ENCODE results near the gene MAPKBP1.

The MAPKBP1 gene

GRCh38 chr15:41856716-41857115 is 82.4 kb downstream of the MAPKBP1 start:
- no peak overlapping the region for H3K4me3 ChIP-seq (ENCODE audit: low read length)
- no peak for DNase-seq (ENCODE audit: low read depth)
- no peak for TF ChIP-seq CTCF (IDR thresholded peaks at IDR 0.05; ENCODE audit: insufficient read depth, low read depth, low read length, missing control alignments)

DNA sequence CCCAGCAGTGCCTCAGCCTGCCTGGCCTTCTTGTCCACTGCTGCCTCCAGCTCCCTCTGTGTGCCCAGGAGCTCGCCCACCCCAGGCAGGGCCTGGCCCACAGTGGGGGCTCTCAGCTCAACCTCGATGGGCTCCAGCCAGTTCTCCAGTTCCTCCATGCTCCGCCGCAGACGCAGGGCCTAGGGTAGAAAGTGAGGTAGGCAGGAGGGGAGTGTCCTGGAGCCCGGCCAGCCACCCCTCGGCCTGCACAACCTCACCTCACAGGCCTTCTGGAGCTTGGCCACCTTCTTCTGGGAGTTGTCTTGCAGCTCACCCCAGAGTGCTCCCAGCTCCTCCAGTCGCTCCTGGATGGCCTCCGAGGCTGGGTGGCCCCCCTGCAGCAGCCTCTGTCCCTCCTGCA is 83.0 kb downstream of the MAPKBP1 start:
- TF ChIP-seq CTCF (IDR thresholded peaks at IDR 0.05; ENCODE audit: insufficient read depth, low read depth, low read length, missing control alignments), result no peak
- no peak overlapping the region for H3K4me3 ChIP-seq (ENCODE audit: low read length)
- no peak for DNase-seq (ENCODE audit: low read depth)

DNA sequence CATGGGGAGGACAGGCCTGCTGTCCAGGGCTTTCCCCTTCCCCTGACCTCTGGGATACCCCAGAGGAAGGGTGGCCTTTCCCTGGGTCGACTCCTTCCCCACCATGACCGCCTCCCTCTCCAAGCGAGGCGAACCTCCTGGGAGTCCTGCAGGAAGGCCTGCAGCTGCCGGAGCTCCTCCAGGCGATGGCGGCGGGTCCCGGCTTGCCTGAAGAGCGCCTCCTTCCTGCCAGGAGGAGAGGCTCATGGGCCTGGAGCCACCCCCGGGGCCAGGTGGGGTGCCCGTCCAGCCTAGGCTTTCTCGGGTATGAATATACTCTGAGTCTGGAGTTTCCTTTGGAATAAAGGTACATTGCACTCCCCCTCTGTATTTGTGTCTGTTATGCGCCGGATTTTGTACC is 84.5 kb downstream of the MAPKBP1 start:
- DNase-seq (ENCODE audit: low read depth), result no peak
- TF ChIP-seq CTCF (IDR thresholded peaks at IDR 0.05; ENCODE audit: insufficient read depth, low read depth, low read length, missing control alignments), result no peak
- no peak overlapping the region for H3K4me3 ChIP-seq (ENCODE audit: low read length)

DNA sequence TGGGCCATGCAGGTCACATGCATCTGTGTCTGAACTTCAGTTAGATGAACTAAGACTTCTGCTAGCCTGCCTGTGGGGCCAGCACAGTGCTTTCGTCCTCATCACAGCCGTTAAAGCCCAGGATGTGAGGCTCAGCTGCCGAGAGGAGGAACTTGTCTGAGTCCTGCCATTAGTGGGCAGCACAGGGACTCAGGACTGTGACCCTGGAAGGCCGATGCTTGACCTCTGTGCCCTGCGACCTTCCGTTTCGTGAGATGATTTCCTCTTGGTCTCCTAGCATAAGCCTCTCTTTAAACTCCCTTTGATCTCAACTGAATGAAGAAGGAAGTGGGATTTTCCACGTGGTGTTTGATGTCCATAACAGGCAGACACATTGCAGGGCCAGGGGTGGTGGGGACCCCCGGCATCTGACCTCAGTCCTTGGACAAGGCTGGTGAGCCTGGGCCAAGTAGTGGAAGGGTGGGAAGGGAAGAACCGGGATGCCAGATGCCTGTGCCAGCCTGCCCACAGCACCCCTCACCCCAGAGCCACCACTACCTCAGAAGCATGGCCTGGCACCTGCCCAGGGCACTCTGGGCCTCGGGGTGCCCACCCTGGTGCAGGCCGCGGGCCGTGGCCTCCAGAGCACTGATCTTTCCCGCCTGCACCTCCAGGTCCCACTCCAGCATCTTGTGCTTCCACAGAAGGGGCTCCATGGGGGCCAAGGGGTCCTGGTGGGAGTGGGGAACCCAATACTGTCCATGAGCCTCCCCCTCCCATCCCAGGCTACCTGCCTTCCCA is 86.0 kb downstream of the MAPKBP1 start:
- H3K4me3 ChIP-seq (ENCODE audit: low read length), result no peak overlapping the region
- no peak for DNase-seq (ENCODE audit: low read depth)
- no peak for TF ChIP-seq CTCF (IDR thresholded peaks at IDR 0.05; ENCODE audit: insufficient read depth, low read depth, low read length, missing control alignments)

- H3K4me3 ChIP-seq (ENCODE audit: low read length), result no peak overlapping the region
- TF ChIP-seq CTCF (IDR thresholded peaks at IDR 0.05; ENCODE audit: insufficient read depth, low read depth, low read length, missing control alignments), result no peak
- DNase-seq (ENCODE audit: low read depth), result no peak
These were observed 87.6 kb downstream of the MAPKBP1 start for GRCh38 chr15:41861736-41862356.

DNA sequence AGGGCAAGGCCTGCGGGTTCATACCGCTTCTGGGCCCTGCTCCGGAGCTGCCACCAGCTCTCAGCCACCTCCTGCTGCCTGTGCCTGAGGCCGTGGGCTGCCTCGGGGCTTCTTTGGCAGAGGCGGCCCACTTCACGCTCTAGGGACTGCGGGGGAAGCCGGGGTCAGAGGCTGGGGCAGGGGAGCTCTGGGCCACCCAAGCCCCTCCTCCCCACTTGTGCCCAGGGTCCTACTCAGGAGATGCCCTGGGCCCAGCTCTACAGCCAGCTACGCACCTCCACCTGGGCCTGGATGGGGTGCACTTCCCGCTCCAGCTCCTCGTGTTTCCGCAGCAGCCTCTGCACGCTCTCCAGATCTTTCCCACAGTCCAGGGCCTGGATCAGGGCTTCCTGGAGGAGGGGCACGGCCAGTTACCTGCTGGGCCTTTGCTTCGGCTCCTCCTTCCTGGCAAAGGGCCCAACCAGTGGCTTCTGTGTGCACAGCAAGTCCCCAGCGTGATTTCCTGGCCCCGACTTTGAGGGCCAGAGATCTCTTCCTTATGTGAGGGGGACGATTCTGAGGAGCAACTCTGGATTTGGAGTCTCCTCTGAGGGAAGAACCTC is 88.3 kb downstream of the MAPKBP1 start:
- no peak for DNase-seq (ENCODE audit: low read depth)
- no peak overlapping the region for H3K4me3 ChIP-seq (ENCODE audit: low read length)
- no peak for TF ChIP-seq CTCF (IDR thresholded peaks at IDR 0.05; ENCODE audit: insufficient read depth, low read depth, low read length, missing control alignments)
